ENCODE measurements around the gene LAYN. TPM values are rescaled to one million over a fixed set of nuclear protein-coding genes. Genes with fewer than 3 reads are reported as not detected.

LAYN gene, protein sequence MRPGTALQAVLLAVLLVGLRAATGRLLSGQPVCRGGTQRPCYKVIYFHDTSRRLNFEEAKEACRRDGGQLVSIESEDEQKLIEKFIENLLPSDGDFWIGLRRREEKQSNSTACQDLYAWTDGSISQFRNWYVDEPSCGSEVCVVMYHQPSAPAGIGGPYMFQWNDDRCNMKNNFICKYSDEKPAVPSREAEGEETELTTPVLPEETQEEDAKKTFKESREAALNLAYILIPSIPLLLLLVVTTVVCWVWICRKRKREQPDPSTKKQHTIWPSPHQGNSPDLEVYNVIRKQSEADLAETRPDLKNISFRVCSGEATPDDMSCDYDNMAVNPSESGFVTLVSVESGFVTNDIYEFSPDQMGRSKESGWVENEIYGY
- 10.9 and 13.3 TPM in 2 replicates for total RNA-seq (2014; rRNA removed; shearing (Covaris generic))

DNA sequence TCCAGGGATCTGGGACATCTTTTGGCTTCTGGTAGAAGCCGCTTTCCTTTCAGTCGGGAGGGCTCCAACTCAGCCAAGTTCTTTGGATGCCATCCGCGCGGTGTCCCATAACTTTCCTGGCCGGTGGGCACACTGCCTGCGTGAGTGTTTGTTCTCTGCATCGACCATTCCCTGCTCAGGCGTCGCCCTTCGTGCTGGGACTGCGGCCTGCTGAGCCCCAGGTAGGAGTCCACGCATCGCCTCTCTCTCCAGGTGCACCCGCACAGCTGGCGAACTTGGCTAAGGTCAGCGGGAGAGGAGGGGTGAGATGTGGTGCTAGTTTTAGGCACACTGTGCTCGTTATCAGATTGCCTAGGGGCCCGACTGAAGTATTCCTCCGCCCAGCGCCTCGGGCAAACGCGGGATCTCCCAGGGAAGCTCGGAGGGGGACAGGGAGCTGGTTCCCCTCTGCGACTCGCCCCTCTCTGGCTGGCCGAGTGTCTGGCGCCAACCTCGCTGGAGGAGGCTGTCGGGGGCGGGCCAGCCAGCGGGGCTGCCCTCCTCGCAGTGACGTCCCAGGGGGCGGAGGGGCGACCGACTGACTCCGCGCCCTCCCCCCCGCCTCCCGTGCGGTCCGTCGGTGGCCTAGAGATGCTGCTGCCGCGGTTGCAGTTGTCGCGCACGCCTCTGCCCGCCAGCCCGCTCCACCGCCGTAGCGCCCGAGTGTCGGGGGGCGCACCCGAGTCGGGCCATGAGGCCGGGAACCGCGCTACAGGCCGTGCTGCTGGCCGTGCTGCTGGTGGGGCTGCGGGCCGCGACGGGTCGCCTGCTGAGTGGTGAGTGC lies at the start of gene LAYN:
Gene LAYN, plus strand, starts transcription at position 607 of the 823 bp plus-strand sequence. Its CDS starts 124 bp downstream, at position 731.
- DNase-seq (ENCODE audit: low read depth) = peak; percentile 58

DNA sequence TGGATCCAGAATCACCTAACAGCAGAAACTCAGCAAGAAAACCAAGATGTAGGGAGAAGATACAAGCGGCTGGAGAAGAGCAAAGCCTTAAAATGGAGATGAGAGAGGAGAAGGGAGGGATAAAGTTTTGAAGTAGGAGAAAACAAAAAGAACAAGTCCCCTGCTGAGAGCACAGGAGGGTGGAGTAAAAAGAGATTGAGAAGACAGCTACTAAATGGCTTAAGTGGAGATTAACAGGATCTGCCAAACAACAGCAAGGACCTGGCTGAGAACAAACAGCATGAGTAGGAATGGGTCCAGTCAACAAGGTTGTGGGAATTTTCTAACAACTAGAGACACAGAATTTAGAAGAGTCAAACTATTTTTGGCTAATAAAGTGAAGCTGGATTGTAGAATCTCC lies 46.5 kb upstream of the LAYN start:
- DNase-seq (ENCODE audit: low read depth) = no peak

DNA sequence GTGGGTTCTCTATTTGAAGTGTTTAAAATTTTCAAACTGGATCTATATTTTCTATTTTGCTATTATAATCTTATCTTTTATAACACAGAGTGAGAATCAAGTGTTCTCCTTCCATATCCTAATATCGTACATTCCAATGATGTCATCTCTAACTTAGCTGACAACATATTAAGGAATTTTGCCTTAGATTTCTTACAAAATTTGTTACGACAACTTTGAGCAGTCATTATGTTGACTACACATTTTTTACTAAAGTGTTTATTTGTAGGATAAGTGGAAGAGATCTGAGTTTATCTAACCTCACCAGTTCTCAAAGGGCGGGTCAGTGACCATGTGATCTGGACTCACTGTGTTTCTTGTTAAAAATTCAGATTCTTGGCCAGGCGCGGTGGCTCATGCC lies 41.0 kb upstream of the LAYN start:
- DNase-seq (ENCODE audit: low read depth) = no peak

DNA sequence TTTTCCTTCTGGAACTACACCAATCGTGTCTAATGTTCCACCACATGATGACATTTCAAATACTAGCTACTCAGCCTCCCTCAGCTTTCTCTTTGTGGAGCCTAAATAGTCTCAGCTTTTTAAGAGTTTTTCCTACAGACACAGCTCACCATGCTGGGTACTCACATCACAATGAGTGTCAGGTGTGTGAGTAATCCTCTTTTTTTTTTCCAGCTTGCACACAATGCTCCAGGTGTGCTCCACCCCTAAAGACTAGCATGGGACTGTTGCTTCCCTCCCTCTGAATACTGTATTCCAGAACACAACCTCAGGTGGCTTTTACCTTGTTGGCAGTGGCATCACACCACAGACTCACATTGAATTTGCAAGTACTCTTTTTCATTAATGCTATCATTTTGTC lies 40.0 kb upstream of the LAYN start:
- DNase-seq (ENCODE audit: low read depth) = no peak

DNA sequence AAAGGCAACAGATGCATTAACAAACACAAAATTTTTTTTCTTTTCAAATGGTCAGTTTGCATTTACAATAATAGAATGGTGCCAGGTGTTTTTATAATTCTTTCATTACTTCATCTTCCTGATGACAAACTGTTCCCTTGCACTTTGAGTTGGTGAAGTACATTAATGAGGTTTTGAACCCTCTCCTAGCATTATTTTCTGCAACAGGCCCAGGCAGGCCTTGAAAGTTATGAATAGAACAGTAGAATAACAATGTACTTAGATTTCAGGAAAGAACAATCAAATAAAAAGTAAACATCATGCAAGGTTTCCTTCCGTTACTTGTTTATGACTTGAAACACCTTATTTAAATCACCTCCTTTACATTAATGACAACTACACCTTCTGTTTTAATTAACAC lies 37.9 kb upstream of the LAYN start:
- DNase-seq (ENCODE audit: low read depth) = no peak

DNA sequence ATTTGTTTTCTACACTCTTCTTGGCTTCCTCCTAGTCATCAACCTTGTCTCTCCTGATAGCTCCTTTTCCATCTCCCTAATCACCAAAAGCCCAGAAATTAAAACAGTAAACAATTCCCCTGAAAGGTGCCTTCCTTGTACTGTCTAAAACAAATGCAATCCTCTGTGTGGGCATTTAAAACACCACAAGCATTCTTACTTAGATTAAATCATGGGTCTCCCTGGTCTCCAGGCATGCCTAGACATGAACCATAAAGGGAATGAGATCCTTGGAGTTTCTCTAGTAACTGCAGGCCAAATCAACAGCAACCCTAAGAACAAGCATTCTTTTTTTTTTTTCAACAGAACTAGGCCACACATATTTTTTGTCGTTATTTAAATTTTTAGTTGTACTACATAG lies 30.2 kb upstream of the LAYN start:
- DNase-seq (ENCODE audit: low read depth) = no peak

DNA sequence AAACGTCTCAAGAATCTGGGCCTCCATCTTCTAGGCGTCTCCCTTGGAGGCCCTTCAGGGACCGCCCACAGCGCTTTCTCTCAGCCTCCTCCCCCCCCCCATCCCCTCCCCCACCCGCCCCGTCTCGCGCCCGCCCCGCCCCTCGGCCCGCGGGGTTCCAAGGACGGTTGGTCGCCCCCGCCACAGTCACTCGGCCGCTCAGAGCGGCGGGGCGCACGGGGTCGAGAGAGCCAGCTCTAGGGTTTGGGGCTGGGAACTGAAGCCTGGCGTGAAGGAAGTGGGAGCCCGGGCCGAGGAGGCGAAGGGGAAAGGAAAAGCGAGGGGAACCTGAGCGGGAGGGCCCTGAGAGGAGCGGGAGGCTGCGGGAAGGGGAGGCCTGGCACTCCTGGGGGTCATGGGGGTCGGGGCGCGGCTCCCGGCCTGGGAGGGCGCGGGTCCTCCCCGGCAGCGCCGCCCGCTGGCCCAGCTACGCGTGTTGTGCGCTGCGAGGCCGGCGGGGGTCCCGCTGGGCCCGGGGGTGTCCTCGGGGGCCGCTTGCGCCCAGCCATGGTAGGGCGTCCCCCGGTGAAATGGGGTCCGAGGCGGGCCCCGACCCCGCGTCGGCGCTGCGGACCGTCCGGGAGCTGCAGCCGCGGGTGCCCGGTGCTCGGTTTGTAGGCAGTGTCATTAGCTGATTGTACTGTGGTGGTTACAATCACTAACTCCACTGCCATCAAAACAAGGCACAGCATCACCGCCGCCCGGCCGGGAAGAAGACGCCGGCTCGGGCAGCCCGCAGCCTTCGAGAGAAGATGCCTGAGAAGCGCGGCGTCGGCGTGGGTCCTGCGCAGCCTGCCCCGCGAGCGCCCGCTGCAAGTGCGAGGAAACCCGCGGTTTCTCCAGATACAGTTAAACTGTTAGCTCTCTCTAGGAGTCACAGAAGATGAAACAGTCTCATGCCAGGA lies 28.0 kb upstream of the LAYN start, which contains the start of gene BTG4:
Gene BTG4, minus strand, starts transcription at position 91 of the 944 bp plus-strand sequence. CDS start 13,610 bp downstream, outside the sequence.
- DNase-seq (ENCODE audit: low read depth) = peak; percentile 44

DNA sequence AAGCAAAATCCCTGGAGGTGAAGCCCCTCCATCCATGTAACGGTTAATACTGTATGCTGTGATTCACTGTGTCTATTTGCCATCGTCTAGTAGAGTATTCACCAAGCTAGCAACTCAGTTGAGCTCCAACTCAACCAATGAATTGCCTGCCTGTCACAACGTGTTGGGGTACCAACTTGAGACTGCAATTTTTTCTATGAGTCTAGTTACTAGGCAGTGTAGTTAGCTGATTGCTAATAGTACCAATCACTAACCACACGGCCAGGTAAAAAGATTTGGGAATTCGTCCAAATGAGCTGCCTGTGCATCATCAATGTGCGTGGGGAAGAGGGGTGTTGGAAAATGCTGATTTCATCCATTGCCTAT lies 27.3 kb upstream of the LAYN start:
- DNase-seq (ENCODE audit: low read depth) = no peak

DNA sequence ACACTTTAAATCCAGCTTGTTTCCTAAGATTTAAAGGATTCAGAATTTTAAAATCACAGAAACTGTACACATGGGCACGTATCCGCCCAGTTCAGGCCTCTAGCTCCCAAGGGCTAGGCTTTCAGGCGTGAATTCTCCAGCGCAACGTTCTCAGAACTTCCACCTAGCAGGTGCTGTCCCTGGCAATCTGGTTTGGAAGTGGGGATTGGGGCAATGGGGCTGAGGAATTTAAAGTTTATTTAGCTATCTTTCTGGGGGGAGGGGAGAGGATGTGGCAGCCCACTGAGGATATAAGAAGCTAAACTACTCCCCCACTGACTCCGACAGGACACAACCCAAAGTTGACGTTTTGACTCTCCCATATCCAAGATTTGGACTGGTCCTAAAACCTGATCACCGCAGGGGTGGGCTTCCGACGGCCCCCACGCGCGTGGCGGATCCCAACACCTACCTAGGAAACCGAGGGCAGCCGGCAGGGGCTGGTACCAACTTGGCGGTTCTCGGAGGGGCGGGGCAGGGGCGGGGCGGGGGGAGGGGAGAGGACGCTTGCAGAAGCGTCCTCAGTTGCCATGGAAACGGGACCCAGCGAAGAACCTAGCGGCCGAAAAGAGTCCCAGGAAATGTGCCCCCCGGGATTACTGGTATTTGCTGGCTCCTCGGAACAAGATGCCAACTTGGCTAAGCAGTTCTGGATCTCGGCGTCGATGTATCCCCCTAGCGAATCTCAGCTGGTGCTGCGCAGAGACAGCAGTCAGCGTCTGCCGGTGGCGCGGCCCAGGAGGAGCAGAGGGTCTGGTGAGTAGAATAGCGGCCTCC lies 26.1 kb upstream of the LAYN start, which contains the start of gene HOATZ:
Gene HOATZ, plus strand, starts transcription at position 563 of the 816 bp plus-strand sequence. Its CDS starts 7 bp downstream, at position 570.
- no peak for DNase-seq (ENCODE audit: low read depth)

DNA sequence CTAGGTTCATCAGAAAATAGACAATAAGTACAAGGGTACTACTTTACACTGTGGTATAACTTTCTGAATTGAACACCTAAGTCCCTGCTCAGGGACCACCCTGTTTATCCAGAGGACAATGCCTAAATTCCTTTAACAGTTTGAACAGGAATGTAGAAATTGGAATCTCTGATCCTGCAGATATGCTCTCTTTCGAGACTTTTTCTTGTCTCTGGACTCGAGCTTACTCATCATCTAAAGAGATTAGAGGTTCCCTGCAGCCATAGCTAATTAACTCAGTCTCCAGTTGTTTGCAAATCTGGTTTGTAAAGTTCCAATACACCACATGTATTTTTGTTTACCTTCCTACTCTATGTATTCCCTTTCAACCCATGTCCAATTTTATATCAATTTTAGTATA lies 24.9 kb upstream of the LAYN start:
- DNase-seq (ENCODE audit: low read depth) = no peak

DNA sequence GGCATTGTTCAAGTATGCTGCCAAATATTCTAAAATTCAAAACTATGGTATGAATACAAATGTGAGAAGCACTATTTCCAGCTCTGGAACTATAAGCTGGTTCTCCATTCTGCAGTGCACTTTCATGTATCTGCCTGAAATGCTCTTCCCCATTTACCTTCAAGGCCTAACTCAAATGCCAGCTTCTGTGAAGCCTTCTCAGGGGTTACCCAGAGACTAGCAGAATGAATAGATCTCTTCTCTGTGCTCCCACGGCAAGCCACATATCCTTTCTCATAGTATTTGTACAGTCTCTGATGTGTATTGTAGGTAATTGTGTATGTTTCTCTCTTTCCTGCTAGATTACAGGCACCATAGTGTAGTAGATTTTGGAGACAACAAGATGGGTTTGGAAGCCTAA lies 21.9 kb upstream of the LAYN start:
- DNase-seq (ENCODE audit: low read depth) = no peak

DNA sequence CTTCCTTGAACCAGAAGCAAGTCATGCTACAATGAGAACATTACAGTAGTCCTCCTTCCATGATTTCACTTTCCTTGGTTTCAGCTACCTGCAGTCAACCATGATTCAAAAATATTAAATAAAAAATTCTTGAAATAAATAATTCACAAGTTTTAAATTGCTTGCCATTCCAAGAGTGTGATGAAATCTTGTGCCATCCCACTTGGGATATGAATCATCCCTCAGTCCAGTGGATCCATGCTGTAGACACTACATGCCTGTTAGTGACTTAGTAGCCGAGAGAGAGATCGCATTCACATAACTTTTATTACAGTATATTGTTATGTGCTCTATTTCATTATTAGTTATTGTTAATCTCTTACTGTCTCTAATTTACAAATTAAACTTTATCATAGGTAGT lies 20.0 kb upstream of the LAYN start:
- peak; percentile 59 for DNase-seq (ENCODE audit: low read depth)

DNA sequence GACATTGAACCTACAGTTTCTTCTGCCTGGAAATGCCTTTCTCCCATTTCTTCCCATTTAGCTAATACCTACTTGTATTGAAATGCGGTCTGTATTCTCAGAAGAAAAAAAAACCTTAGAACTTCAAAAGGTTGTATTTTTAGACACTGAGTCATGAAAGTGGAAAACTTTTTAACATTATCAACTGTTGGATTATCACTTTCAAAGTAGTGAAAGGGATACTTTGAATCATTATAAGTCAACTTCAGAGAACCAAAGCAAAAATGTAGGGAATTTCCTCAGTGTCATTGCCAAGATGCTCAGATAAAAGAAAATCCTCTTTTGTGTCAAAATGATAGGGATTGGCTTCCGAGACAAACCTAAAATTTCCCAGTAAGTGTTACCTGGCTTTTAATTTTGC lies 19.4 kb upstream of the LAYN start:
- peak; percentile 63 for DNase-seq (ENCODE audit: low read depth)

DNA sequence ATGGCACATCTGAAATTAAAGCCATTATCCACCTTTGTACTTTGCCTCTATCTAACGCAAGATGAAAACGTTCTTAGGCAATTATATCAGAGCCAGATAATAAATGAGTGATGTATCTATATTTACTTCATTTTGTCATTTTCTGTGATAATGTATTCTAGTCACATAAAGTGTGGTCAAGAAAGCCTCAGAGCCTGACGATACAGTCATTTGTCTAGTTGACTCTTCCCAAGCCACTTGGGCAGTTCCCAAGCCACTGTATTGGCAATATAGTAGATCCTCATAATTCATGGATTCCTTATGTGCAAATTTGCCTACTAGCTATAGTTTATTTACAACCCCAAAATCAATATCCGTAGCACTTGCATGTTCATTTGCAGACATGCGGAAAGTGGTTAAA lies 18.1 kb upstream of the LAYN start:
- DNase-seq (ENCODE audit: low read depth) = no peak

DNA sequence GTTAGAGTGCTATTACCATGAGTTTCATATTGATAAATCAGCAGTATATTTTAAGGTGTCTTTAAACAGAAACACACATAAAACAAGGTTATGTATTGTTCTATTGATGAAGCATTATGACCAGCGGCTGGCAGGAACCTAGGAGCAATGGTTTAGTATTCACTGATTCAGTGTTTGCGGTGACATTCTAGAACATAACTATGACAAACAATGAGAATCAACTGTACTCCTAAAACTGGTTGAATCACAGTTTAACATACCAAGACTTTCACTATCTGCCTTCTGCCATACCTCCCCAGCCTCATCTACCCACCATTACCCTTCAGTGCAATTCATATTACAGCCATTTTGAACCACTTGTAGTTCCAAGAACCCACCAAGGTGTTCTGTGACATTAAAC lies 17.2 kb upstream of the LAYN start:
- DNase-seq (ENCODE audit: low read depth) = no peak

DNA sequence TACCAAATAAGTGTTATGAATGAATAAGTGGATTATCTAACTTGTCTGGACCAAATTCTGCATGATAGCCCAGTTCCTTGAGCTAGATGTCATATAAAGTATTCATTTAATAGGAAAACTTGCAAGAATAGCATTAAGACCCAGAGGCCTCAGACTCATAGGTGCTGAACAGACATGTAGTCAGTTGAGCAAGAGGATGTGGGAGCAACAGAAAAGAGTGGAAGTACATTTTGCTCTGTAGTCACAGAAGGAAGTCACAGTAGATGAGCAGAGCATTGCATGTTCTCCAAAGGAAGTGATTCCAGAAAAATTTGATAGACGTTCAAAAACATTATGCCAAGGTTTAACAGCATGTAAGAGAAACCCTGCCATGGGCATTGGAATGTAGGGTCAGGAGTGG lies 16.5 kb upstream of the LAYN start:
- no peak for DNase-seq (ENCODE audit: low read depth)

DNA sequence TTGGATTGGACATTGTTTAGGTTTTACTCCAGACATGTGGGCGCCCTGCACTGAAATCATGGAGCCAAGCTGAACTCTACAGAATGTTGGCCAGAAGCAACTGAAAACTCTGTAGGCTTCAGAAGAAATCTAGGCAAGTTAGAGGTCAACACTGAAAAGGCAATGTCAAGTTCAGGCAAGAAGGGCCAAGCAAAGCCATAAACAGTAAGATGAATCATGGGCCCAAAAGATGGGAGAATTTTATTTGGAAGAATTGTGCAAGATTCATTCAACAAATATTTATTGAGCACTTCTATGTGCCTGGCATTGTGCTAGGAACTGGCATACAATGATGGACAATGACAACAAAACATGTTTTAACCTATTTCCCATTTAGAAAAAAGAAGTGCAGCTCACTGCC lies 15.1 kb upstream of the LAYN start:
- DNase-seq (ENCODE audit: low read depth) = no peak

DNA sequence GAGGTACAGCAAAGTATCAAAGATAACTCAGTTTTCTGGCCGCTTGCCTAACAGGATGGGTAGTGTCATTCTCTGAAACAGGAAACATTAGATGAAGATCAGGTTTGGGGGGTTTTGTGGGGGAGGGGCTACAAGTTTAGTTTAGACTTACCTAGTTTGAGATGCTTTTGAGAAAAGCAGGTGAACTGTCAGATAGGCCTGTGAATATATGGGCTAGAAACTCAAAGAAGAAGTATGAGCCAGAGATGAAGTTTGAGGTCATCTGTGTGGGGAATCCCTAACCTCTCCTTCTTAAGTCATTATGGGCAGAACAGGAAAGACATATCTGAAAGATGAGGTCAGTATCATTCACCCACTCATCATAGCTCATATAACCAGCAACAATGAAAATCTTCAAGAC lies 14.0 kb upstream of the LAYN start:
- peak; percentile 62 for DNase-seq (ENCODE audit: low read depth)

DNA sequence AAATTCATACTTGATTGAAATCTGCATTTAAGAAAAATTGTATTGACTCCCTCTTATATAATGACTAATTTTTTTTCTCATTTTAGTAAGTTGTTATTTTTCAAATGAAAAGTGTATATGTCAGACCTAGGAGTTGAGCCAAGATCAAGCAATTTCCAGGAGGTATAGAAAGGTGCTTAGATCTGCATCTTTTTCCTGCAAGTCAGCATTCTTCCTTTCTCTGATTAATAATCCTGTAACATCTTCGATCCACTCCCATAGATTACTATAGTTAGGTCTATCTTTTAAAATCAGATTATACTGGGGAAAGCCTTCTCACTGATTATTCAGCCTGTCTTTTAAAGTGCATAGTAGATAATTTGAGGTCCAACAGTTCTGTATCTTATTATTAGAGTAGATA lies 13.2 kb upstream of the LAYN start:
- DNase-seq (ENCODE audit: low read depth) = no peak

DNA sequence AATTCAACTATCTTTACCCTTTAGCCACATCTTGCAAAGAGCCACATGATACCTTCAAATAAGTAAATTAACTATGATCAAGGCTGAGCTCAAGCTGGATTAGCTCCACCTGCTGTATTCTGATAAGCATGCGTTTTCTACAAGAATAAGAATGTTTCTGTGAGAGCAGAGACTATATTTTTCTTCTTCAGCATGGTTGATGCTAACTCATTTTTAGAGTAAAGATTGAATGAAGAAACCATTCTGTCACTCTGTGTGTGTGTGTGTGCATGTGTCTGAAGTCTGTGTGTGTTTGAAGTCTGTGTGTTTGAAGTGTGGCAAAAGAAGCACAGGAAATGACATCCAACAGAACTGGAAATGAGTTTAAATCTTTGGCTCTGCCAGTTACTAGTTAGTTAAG lies 12.0 kb upstream of the LAYN start:
- DNase-seq (ENCODE audit: low read depth) = peak; percentile 23

DNA sequence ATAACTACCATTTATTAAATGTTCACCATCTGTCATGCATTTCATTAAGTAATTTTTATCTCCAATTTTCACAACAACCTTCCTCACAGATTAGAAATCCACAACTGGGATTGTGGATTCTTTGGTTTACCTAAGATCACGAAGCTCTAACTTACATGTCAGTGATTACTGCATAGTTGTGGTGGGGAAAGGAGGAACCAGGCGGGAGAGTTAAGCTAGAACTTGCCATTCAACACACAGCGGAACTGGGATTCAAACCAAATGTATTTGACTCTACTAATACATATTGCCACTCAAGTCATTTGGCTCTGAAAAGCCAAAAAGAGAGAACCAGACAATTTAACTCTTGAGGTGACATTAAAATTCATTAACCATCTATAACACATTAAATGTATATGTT lies 10.4 kb upstream of the LAYN start:
- DNase-seq (ENCODE audit: low read depth) = peak; percentile 62

Measured in RPMI7951 (cell line).